ENCODE data around the gene MRPS7. TPM values are rescaled to one million over a fixed set of nuclear protein-coding genes. Genes with fewer than 3 reads are reported as not detected.

MRPS7 gene
- total RNA-seq, 4 donors from 2014 or later = 68.5 to 118 (median 82.6) TPM

DNA sequence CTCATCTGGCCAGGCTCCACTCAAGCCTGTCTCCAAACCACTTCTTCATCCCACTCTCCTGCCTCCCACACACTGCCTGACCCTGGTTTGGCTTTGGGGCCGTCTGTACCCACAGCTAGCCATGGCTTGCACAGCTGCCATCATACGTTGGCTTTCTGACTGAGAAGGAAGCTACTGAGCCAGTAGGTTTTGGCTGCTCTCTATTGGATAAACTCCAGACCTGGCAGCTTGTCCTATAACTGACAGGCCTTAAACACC lies 5.4 kb downstream of the MRPS7 start:
- peak overlapping the region in 1 of 4 donors; percentile 40 for H3K27ac ChIP-seq
- H3K4me3 ChIP-seq = no peak overlapping the region
- in situ Hi-C loops (cut with MboI; ENCODE audit: low sequenced_read_pairs in 4 of 4) = no loop called here
- intact Hi-C loops (cut with DNase I; ENCODE audit: low total_unique reads) = loop anchor here (10.0 kb wide), 1 partner anchor 248 kb away; the partner anchor contains the start of genes CASKIN2 and TSEN54
- no peaks in the 10 kb centered on the region for H3K9me3 ChIP-seq
- no peak for ATAC-seq
- peaks cover 22 to 39% of the 10 kb centered on the region in 2 donors for H3K4me1 ChIP-seq
- TF ChIP-seq, protein P1, sequence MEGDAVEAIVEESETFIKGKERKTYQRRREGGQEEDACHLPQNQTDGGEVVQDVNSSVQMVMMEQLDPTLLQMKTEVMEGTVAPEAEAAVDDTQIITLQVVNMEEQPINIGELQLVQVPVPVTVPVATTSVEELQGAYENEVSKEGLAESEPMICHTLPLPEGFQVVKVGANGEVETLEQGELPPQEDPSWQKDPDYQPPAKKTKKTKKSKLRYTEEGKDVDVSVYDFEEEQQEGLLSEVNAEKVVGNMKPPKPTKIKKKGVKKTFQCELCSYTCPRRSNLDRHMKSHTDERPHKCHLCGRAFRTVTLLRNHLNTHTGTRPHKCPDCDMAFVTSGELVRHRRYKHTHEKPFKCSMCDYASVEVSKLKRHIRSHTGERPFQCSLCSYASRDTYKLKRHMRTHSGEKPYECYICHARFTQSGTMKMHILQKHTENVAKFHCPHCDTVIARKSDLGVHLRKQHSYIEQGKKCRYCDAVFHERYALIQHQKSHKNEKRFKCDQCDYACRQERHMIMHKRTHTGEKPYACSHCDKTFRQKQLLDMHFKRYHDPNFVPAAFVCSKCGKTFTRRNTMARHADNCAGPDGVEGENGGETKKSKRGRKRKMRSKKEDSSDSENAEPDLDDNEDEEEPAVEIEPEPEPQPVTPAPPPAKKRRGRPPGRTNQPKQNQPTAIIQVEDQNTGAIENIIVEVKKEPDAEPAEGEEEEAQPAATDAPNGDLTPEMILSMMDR (IDR thresholded peaks at IDR 0.05 in 4 of 5, conservative IDR thresholded peaks at IDR 0.05 in 1 of 5) = no peak
- TF ChIP-seq POLR2A (IDR thresholded peaks at IDR 0.05) = no peak
- peaks cover 0 to 43% of the 10 kb centered on the region in 2 donors for H3K36me3 ChIP-seq
- no peak for DNase-seq
- no peaks in the 10 kb centered on the region for H3K27me3 ChIP-seq

DNA sequence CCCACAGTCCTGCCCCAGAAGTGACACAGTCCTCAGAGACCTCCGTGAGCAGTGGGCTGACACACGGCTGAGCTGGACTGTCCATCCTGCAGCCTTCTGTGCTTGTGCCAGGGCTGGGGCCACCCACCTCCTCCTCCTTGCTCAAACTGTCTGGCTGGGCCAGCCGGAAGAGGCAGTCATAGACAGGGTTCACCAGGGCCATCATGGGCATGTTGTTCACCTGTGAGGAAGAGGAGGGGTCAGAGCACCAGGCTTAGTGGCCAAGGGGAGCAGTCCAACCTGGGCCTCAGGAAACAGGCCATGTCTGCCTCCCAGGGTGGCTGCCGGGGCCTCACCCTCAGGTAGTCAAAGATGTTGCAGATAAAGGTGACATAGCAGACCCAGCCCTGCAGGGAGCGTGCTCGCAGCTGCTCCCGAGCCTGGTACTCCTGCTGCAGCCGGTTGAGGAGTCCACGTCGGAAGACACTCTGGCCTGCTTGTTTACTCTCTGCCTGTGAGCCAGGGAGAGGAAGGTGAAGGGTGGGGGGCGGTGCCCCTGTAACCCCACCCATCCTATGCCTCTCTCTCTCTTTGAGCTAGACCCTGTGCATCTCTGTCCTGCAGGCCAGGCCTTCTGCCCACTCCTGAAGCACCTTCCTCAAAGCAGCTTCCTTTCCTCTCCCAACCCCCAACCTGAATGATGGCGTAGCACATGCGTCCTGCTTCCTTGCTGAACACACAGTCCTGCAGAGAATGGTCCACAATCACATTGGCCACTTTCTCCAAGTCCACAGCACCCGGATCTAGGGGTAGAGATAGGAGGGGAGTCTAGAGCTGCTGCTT lies 5.9 kb downstream of the MRPS7 start:
- peak overlapping the region in 1 of 4 donors; percentile 40 for H3K27ac ChIP-seq

DNA sequence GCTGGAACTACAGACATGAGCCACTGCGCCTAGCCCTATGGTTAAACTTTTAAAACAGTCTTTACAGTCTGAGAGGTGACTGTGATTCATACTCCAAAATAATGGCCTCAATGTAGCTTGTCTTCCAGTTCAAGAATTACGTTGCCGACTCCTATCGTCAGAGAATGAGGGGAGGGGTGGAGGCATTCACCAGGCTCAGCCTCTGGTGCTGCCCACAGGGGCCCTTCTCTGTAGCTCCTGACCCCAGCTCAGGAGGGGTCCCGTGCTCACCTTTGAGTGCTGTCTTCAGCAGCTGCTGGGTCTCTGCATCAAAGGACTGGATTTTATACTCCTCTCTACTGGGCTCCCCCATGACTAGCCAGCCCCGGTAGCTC lies 8.2 kb downstream of the MRPS7 start:
- Histone ChIP-seq H3K27ac (peak overlapping the region; percentile 96 to 100 (median 98)), H3K4me3 (peak overlapping the region; percentile 82 to 98 (median 88)), H3K27me3 (no peaks in the 10 kb centered on the region), H3K4me1 (peaks cover 18 to 33% of the 10 kb centered on the region in 2 donors), H3K9me3 (no peaks in the 10 kb centered on the region), H3K36me3 (peaks cover 0 to 27% of the 10 kb centered on the region in 2 donors)
- in situ Hi-C loops (cut with MboI; ENCODE audit: low sequenced_read_pairs in 4 of 4) = no loop called here
- no peak for DNase-seq
- ATAC-seq = no peak
- TF ChIP-seq, protein P1 (IDR thresholded peaks at IDR 0.05 in 4 of 5, conservative IDR thresholded peaks at IDR 0.05 in 1 of 5) = no peak
- TF ChIP-seq POLR2A (IDR thresholded peaks at IDR 0.05) = no peak
- intact Hi-C loops (cut with DNase I; ENCODE audit: low total_unique reads) = loop anchor here (1.0 to 10.0 kb wide), 4 partner anchors 19 to 245 kb away; partner anchors contain the start of genes CASKIN2, SLC25A19 and TSEN54

More for the DNA sequence above, 5.9 kb downstream of the MRPS7 start:
- Histone ChIP-seq H3K9me3 (no peaks in the 10 kb centered on the region), H3K4me1 (peaks cover 23 to 39% of the 10 kb centered on the region in 2 donors), H3K27me3 (no peaks in the 10 kb centered on the region), H3K36me3 (peaks cover 0 to 43% of the 10 kb centered on the region in 2 donors), H3K4me3 (no peak overlapping the region)
- TF ChIP-seq POLR2A (IDR thresholded peaks at IDR 0.05) = no peak
- TF ChIP-seq, protein P1 (IDR thresholded peaks at IDR 0.05 in 4 of 5, conservative IDR thresholded peaks at IDR 0.05 in 1 of 5) = no peak
- no peak for DNase-seq
- intact Hi-C loops (cut with DNase I; ENCODE audit: low total_unique reads) (loop anchor here (10.0 kb wide), 1 partner anchor 247 kb away; the partner anchor contains the start of genes CASKIN2 and TSEN54), in situ Hi-C loops (cut with MboI; ENCODE audit: low sequenced_read_pairs in 4 of 4) (no loop called here)
- ATAC-seq = no peak

DNA sequence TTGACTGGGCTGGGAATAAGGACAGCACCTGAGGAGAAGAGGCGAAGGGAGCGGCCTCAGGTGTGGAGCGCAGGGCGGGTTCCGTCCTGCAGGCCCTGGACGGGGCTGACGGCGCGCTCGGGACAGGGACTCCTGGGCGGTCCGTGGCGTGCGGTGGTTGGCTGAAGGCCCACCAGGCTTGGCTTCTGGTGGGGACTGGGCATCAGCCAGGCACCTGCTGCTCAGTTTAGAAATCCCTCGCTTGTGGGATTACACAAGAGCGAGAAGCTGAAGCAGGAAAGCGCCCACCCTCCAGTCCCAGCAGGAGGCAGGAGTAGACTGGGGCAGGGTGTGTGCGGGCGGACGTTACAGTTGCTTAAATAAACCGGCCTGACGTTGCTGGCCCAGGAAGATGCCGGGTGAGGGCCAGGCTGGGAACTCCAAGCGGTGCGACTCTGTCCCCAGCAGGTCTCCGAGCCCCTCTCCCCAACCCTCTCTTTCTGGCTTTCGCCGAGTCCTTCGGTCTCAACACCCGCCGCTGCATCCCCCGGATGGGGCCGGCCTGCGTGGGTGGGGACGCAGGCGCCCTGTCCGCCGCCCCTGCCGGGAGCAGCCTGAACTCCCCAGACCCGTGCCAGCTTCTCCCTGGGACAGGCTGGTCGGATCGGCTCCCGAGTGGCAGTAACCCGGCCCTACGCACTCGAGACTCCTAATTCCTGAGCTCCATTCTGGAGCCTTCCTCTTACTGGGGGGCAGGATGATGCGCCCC lies 8.7 kb downstream of the MRPS7 start:
- in situ Hi-C loops (cut with MboI; ENCODE audit: low sequenced_read_pairs in 4 of 4) = no loop called here
- peak overlapping the region; percentile 96 to 100 (median 98) for H3K27ac ChIP-seq
- intact Hi-C loops (cut with DNase I; ENCODE audit: low total_unique reads) = loop anchor here (1.0 to 2.0 kb wide), 3 partner anchors 18 to 155 kb away; partner anchors contain the start of gene SLC25A19
- TF ChIP-seq POLR2A (IDR thresholded peaks at IDR 0.05) = peak; percentile 55 to 58
- TF ChIP-seq, protein P1 (IDR thresholded peaks at IDR 0.05 in 4 of 5, conservative IDR thresholded peaks at IDR 0.05 in 1 of 5) = peak in 2 of 5 experiments; percentile 8 to 50
- H3K9me3 ChIP-seq = no peaks in the 10 kb centered on the region
- H3K36me3 ChIP-seq = peaks cover 0 to 21% of the 10 kb centered on the region in 2 donors
- peak overlapping the region; percentile 82 to 98 (median 88) for H3K4me3 ChIP-seq
- peaks cover 18 to 33% of the 10 kb centered on the region in 2 donors for H3K4me1 ChIP-seq
- no peaks in the 10 kb centered on the region for H3K27me3 ChIP-seq
- ATAC-seq = peak; percentile 74 to 83
- DNase-seq = peak; percentile 67 to 93
